NCI-H2029 (cell line): ENCODE data around the gene CTDSPL2.
"Not testable (repeated sequence)": the region's sequence is repeated elsewhere in the genome, so short reads cannot be mapped to it uniquely, and the experiment has no call there.

Source experiments
- DNase-seq: peaks from one replicate; lab custom pipeline; 2025; lab: John Stamatoyannopoulos, UW

CTDSPL2 gene

DNA sequence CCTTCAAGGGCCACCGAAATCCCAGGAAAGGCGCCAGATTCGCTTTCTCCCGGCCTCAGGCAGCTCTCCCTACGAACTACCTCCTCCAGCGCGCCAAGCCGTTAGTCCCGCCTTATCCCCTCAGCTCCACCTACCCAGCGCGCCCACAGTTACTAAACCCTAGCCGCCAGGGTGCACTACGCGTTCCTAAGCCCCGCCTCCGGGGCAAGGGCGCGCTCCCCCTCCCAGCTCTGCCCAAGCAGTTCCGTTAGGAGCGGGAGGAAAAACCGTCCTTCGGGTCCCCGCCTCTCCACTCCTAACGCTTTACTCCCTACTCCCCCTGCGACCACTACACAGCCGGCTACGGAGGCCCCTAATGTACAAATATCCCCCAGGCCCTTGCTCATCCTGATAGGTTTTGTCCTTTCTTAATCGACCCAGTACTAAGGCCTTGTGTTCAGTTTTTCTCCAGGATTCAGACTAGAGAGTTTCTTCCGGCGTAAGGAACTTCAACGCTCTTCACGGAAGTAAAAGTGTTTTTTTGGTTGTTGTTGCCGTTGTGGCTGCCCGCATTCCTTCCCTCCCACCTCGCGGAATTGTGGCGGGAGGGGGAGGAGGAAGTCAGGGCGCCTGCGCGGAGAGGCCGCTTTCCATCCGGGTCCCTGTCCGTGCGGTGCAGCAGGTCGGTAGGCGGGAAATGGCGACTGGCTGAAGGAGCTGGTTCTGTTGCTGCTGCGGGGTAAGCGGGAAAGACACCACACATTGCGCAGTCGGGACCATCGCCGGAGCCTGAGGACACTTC, at the start of gene CTDSPL2:
Gene CTDSPL2 (plus strand): TSS at position 655 of the 781 bp plus-strand sequence. CDS start 31,386 bp downstream, outside the sequence.
- DNase-seq, result peak; percentile 90

DNA sequence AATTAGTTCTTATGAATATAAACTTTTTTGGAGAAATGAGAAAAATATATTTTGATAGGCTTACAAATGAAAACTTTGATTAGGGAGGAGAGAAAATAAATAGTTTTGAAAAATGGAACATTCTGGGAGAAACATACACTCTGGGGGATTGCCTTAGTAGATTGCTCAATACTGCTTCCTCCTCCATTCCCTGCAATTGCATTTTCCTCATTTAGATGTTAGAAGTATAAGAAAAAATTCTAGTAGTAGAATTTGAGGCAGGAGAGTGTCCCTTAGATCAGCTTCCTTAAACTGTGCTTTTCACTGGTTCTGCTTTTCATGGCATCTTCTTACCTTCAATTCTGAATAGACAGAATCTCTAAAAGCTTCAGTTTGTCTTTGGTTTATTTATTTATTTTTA, 46.2 kb upstream of the CTDSPL2 start:
- DNase-seq, result no peak

DNA sequence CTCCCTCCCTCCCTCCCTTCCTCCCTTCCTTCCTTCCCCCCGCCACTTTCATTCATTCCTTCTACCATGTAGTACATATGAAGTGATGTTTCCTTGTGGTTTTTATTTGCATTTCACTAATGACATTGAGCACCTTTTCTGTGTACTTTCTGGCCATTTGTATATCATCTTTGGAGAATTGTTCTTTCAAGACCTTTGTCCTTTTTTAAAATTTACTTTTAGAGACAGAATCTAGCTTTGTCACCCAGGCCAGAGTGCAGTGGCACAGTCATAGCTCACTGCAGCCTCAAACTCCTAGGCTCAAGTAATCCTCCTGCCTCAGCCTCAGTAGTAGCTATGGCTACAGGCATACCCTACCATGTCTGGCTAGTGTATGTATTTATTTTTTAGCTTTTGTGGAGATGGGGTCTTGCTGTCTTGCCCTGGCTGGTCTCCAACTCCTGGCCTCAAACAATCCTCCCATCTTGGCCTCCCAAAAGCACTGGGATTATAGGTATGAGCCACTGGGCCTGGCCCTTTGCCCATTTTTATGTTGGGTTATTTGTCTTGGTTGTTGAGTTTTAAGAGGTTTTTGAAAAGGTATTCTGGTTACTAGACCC, 42.0 kb upstream of the CTDSPL2 start:
- DNase-seq, result peak; percentile 16

DNA sequence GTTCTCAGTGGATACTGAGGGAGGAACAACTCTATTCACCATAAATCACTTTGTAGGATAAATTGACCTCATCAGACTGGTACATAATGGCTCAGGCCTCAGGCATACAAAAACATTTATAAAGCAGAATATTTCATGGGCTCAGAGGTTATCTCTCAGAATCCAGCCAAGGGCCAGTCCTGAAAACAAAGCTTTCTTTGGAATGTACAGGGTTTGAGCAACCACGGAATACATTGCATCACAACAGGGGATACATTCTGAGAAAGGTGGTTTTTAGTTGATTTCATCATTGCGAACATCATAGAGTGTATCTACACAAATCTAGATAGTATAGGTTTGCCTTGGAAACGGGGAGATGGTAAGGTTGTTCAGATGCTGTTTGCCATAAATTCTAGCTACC, 33.4 kb upstream of the CTDSPL2 start:
- no peak for DNase-seq

DNA sequence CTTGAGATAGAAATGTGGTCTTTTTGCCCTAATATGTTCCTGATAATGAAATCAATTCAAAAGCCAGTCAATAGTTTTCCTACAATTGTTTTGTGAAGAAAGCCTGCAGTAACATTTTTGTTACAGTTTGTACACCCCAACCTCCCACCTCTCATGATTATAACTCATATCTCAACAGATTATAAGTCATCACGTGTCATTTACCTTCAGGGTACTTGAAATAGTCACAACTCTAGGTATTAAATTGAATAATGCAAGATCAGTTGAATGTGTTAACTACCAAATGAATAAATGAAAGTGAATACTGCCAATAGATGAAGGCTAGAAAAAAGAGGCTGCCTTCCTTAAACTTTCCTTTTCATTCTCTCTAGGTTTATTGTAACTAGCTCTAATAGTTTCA, 32.9 kb upstream of the CTDSPL2 start:
- DNase-seq, result no peak

DNA sequence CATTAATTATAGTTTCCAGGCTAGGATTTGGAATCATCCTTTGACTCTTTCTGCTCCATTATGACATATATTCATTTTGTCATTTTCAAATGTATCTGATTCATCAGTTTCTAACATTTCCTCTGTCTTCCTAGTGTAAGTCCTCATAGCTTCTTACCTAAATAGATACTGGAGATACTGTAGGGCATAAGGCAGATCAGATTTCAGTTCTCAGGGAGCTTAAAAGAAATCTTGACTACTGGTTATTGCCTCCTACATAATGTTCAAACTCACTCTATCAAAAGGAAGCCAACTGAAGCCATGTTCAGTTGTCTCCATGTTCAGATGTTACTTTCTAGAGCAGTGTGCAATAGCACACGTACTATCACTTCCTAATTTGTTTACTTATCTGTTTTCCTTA, 29.6 kb upstream of the CTDSPL2 start:
- no peak for DNase-seq

DNA sequence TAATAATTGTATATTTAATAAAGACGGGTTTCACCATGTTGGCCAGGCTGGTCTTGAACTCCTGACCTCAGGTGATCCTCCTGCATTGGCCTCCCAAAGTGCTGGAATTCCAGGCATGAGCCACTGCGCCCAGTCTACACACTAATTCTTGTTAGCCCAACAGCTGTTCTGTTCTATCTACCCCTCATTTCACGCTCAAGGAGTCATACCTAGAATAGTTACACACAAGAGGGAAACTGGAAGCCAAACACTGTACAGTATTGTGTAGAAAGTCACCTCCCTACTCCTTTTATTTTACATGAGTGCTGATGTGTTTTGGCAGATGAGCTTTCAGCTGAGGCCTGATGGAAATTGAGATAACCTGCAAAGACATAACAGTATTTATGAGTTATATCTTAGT, 13.4 kb upstream of the CTDSPL2 start:
- DNase-seq, result no peak

DNA sequence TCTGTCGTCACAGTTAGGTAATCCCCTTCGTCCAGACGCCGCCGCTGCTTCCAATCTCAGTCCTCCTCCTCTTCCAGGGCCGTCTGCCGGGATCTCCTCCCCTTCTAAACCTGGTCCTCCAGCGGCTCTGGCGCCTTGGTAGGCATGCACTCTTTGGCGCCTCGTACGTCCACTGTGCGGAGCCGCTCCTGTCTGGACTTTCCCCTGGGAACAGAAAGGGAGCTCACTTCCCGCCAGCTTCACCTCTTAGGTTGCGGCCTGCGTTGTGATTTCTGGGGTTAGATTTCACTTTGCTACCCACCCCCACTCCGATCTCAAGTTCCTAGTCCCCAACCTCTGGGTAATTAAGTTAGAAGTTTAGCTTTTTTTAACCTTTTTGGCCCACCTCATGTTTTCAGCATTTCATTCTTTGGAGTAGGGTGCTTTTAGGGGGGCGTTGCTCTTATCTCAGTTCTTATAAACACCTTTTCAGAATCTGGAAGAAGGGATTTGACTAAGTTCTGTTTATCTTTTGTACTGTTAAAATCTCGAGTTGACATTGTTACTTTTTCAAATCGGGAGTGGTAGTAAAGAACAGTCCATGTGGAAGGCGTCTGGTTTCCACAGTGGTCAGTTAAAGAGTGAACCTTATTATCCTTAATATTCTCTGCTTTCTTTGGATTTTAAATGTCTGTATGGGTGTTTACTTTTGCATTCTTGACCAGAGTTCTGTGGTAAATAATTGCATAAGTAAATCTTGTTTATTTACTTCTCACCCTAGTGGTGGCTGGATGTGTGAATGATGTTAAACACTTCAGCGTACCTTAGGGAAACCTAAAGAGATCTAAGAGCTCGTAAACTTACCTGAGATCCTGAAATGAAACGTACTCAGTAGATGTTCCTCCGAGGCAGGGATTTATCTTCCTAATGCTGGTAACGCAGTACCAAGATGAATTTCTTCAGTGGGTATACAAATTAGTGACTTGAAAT, 611 bp downstream of the CTDSPL2 start:
- DNase-seq, result peak; percentile 35

DNA sequence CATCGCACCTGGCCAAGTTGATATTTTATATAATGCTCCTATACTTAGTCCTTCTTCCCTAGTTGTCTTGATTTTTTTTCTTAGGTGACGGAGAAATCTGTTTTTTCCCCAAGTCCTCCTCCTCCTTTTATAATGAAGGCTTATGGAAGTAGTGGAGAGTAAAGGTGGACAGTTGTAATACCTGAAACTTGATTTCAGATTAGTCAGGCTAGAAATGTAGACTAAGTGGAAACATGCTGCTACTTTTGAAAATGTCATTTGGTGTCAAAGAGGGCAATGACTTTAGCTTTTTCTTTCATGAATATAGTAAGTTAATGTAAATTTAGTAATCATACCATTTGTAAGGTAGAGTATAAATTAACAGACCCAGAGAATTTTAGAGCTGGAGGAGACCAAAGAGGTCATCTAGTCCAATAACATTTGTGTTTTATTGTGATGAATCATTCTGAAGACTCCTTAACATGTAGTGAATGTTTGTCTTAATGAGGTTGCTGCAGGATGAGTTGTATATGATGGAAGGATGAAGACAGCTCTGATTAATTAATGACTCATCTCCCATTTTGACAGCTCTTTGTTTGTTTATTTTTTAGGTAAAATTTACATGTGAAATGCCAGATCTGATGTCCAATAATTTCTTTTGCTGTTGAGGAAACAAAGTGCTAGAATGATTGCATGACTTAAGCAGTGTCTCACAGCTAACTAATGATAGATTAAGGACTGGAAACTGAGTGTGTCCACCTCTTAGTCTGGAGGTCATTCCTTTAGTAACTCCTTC, 8.7 kb downstream of the CTDSPL2 start:
- DNase-seq, result no peak

DNA sequence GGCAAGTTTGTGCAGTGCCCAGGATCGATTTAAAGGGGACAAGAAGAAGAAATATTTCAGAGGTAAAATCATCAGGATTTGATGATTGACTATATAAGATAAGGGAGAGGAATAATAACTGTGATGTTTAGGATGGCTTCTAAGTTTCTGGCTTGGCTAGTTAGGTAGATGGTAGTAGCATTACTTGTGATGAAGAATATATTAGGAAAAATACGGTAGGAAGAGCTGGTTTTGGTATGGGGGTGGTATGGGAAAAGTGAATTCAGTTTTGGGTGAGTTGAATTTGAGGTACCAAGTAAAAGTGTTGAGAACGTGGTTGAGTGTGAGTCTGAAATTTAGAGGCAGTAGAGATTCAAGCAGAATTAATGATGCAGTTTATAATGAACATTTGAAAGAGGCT, 11.0 kb downstream of the CTDSPL2 start:
- no peak for DNase-seq

DNA sequence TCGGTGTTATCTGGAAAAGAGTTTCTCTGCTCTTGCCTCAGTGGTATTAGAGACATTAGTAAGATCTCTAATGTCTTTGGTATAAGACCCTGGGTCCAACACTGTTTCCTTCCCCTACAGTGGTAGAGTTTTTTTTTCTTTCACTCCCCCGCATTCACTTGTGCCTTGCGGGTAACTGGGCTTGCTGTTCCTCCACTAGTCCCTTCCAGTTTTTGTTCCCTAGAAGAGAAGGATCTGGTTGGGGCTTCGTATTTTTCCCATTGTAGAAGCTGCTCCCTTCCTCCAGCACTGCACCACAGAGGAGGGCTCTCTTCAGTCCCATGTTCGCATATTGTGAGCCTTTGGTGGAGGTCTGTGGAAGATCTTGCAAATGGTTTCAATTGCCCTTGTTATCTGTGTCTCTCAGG, 13.7 kb downstream of the CTDSPL2 start:
- no peak for DNase-seq

DNA sequence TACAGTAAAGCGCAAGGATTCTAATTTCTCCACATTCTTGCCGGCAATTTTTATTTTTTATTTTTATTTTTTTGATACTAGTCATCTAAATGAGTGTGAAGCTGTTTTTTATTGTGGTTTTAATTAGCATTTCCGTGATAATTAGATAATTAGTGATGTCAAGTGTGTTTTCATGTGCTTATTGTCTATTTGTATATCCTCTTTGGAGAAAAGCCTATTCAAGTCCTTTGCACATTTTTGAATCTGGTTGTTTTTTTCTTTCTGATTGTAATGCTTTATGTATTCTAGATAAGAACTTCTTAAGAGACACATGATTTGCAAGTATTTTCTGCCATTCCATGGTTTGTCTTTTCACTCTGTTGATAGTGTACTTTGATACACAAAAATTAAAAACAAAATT, 16.1 kb downstream of the CTDSPL2 start:
- no peak for DNase-seq

DNA sequence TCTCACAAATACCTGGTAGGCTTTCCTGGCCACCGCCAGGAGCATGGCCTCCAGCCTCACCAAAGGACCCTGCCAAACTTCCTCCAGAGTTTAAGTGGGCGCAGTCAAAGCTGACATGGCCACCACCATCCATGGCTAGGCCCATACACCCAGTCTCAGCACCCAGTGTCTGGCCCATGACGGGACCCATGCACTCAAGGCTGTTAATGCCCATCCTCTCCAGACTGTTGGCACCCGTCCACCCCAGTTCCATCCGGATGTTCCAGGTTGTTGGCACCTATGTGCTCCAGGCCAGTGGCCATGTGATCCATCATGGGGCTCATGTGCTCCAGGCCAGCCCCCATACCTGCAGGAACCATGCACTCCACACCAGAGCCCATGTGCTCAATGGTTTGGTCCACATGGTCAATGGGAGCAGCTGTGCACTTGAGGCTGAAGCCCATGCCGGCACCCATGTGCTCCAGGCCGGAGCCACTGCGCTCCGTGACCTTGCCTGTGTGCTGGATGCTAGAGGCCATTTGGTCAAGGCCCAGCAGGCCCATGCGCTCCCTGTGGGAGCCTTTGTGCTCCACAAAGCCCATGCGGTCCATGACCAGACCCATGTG, 20.4 kb downstream of the CTDSPL2 start:
- no peak for DNase-seq

DNA sequence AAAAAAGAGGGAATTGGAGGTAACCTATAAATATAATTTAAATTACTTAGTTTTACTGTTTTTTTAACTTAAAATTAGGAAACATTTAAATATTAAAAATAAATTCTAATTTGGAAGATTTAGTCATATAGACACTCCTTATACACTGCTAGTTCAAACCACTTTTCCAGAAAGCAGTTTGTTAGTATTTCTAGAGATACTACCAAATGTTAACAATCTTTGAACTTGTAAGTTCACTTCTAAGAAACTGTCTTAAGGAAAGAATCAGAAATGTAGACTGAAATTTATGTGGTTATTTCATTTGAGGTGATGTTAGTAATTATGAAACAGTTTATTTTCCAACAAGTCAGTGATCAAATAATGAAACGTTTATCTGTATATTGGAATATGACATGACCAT, 22.7 kb downstream of the CTDSPL2 start:
- no peak for DNase-seq

DNA sequence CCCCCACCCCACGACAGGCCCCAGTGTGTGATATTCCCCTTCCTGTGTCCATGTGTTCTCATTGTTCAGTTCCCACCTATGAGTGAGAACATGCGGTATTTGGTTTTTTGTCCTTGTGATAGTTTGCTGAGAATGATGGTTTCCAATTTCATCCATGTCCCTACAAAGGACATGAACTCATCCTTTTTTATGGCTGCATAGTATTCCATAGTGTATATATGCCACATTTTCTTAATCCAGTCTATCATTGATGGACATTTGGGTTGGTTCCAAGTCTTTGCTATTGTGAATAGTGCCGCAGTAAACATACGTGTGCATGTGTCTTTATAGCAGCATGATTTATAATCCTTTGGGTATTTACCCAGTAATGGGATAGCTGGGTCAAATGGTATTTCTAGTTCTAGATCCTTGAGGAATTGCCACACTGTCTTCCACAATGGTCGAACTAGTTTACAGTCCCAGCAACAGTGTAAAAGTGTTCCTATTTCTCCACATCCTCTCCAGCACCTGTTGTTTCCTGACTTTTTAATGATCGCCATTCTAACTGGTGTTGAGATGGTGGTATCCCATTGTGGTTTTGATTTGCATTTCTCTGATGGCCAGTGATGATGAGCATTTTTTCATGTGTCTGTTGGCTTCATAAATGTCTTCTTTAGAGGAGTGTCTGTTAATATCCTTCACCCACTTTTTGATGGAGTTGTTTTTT, 26.3 kb downstream of the CTDSPL2 start:
- DNase-seq, result not testable (repeated sequence)

DNA sequence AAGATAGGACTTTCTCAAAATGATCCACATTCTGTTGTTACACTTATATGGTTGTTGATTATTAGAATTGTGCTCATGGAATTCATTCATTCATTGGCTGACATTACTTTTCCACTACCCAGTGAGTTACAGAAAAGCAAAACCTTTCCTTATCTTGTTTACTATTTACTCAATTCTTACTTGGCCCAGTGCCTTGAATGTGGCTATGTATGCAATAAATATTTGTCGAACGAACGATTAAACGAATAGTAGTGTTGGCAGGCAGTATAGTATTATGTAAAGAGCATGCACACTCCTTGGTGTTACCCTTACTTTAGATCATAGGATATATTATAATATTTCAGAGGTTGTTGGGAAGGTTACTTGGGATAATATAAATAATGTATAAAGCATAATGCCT, 31.0 kb downstream of the CTDSPL2 start:
- DNase-seq, result no peak

DNA sequence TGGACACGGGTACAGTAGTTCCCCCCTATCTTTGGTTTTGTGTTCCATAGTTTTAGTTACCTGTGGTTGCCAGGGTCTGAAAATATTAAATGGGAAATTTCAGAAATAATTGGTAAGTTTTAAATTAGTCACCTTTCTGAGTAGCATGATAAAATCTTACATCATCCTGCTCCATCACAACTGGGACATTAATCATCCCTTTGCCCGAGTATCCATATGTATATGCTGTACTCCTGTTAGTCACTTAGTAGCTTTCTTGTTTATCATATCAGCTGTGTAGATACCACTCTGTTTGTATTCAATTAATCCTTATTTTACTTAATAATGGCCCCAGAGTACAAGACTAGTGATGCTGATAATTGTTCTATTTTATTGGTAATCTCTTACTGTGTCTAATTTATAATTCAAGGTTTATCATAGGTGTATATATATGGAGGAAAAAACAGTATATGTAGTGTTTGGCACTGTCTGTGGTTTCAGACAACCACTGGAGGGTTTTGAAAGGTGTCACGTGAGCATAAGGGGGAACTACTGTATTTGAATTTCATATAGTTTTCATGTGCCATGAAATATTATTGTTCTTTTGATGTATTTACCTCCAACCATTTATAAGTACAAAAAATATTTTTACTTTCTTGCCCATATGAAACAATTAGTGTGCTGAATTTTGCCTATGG, 41.4 kb downstream of the CTDSPL2 start:
- DNase-seq, result no peak

DNA sequence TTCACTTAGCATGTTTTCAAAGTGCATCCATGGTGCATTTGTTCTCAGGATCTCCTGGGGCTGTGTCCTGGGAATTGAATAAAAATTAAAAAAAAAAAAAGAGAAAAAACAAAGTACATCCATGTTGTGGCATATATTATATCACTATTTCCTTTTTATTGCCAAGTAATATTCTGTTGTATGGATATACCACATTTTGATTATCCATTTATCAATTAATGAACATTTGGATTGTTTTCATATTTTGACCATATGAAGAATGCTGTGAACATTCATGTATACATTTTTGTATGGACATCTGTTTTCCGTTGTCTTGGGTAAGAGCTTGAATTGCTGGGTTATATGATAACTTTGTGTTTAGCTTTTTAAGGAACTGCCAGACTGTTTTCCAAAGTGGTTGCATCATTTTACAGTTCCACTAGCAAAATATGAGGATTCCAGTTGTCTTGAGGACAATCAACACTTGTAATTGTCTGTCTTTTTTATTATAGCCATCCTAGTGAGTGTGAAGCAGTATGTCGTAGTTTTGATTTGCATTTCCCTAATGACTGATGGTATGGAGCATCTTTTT, 44.5 kb downstream of the CTDSPL2 start:
- no peak for DNase-seq

DNA sequence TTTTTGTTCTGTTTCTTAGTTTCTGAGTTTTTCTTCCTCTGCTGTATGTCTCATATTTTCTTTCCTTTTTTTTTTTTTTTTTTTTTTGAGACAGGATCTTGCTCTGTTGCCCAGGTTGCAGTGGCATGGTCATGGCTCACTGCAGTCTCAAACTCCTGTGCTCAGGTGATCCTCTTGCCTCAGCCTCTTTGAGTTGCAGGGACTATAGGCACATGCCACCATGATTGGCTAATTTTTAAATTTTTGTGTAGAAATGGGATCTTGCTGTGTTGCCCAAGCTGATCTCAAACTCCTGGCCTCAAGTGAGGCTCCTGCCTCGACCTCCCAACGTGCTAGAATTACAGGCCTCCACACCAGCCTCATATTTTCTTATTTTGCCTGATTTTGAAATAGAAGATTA, 51.9 kb downstream of the CTDSPL2 start:
- DNase-seq, result no peak

DNA sequence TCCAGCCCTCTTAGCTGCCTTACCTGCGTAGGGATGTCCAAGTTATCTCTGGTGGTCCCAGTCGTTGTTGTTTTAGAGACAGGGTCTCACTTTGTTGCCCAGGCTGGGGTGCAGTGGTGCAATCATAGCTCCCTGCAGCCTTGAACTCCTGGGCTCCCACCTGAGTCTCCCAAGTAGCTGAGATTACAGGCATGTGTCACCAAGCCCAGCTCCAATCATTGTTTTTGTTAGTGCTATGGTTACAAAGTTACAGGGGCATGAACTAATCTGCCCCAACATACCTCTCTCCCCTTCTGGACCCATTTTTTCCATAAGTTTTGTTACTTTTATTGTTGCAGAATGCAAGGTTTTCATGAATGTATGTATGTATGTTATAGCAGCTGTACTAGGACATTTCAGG, 54.7 kb downstream of the CTDSPL2 start:
- no peak for DNase-seq
